H9 (cell line): Measurements from ENCODE around the gene NDUFB10. TPM values are rescaled to one million over a fixed set of nuclear protein-coding genes. Genes with fewer than 3 reads are reported as not detected.

Experiments
- DNase-seq: peaks from one replicate; pipeline ENCODE4 v3.0.0-alpha.2; 2017
- H2AFZ ChIP-seq: one replicate; pipeline ENCODE4 v1.6.1; 2013; ENCODE audit warnings: mild to moderate bottlenecking, low read length, control low read depth, moderate library complexity
- H2AK5ac ChIP-seq: 2 replicates; pipeline ENCODE4 v1.6.1; 2013; ENCODE audit warnings: low read length, control low read depth, mixed read lengths; ENCODE audit not compliant: insufficient read length
- H2BK120ac ChIP-seq: one replicate; pipeline ENCODE4 v1.6.1; 2013; ENCODE audit warnings: low read depth, mild to moderate bottlenecking, low read length, control low read depth, inconsistent platforms; ENCODE audit not compliant: poor library complexity, severe bottlenecking
- H2BK12ac ChIP-seq: 2 replicates; pipeline ENCODE4 v1.6.1; 2013; ENCODE audit warnings: low read length, control low read depth, mixed read lengths, low read depth; ENCODE audit not compliant: insufficient read length
- H2BK15ac ChIP-seq: 2 replicates; pipeline ENCODE4 v1.6.1; 2013; ENCODE audit warnings: low read depth, low read length, control low read depth
- H2BK20ac ChIP-seq: one replicate; pipeline ENCODE4 v1.6.1; 2013; ENCODE audit warnings: low read depth, mild to moderate bottlenecking, low read length, control low read depth, inconsistent platforms; ENCODE audit not compliant: poor library complexity, severe bottlenecking
- H2BK5ac ChIP-seq: 2 replicates; pipeline ENCODE4 v1.6.1; 2013; ENCODE audit warnings: low read length, control low read depth, mixed read lengths; ENCODE audit not compliant: insufficient read length
- H3K14ac ChIP-seq: 2 replicates; pipeline ENCODE4 v1.6.1; 2013; ENCODE audit warnings: low read length, control low read depth; ENCODE audit not compliant: insufficient read depth
- H3K18ac ChIP-seq: 2 replicates; pipeline ENCODE4 v1.6.1; 2013; ENCODE audit warnings: low read depth, mild to moderate bottlenecking, mixed read lengths, low read length, control low read depth; ENCODE audit not compliant: insufficient read length
- H3K23ac ChIP-seq: 2 replicates; pipeline ENCODE4 v1.6.1; 2013; ENCODE audit warnings: low read length, control low read depth, mixed read lengths, low read depth; ENCODE audit not compliant: insufficient read length
- H3K23me2 ChIP-seq: 2 replicates; pipeline ENCODE4 v1.6.1; 2013; ENCODE audit warnings: low read depth, mild to moderate bottlenecking, mixed read lengths, low read length, control low read depth; ENCODE audit not compliant: insufficient read length, poor library complexity, severe bottlenecking
- H3K27ac ChIP-seq: 2 replicates; pipeline ENCODE4 v1.5.1; 2013; ENCODE audit warnings: low read length, control low read depth, mixed read lengths, low read depth; ENCODE audit not compliant: insufficient read length
- H3K27me3 ChIP-seq: 2 replicates; pipeline ENCODE4 v1.6.1; 2013; ENCODE audit warnings: low read length, control low read depth, inconsistent platforms; ENCODE audit not compliant: insufficient read depth
- H3K4ac ChIP-seq: 2 replicates; pipeline ENCODE4 v1.6.1; 2013; ENCODE audit warnings: low read depth, mild to moderate bottlenecking, control low read depth, inconsistent platforms, low read length, moderate library complexity
- H3K4me1 ChIP-seq: 2 replicates; pipeline ENCODE4 v1.6.1; 2013; ENCODE audit warnings: low read length, control low read depth, inconsistent platforms; ENCODE audit not compliant: insufficient read depth
- H3K4me2 ChIP-seq: 2 replicates; pipeline ENCODE4 v1.6.1; 2013; ENCODE audit warnings: low read length, control low read depth, mixed read lengths; ENCODE audit not compliant: insufficient read length, insufficient read depth
- H3K56ac ChIP-seq: 2 replicates; pipeline ENCODE4 v1.6.1; 2013; ENCODE audit warnings: low read depth, mild to moderate bottlenecking, mixed read lengths, low read length, control low read depth; ENCODE audit not compliant: insufficient read length
- H3K79me1 ChIP-seq: 2 replicates; pipeline ENCODE4 v1.6.1; 2013; ENCODE audit warnings: low read depth, mild to moderate bottlenecking, moderate library complexity, low read length, control low read depth, inconsistent platforms; ENCODE audit not compliant: insufficient read depth, poor library complexity, severe bottlenecking
- H3K79me2 ChIP-seq: 2 replicates; pipeline ENCODE4 v1.6.1; 2013; ENCODE audit warnings: low read length, control low read depth, inconsistent platforms; ENCODE audit not compliant: insufficient read depth
- H3K9ac ChIP-seq: 2 replicates; pipeline ENCODE4 v1.6.1; 2013; ENCODE audit warnings: low read length, control low read depth, mixed read lengths; ENCODE audit not compliant: insufficient read length; ENCODE audit errors: extremely low read depth
- H3K9me3 ChIP-seq: one replicate; pipeline ENCODE4 v1.6.1; 2013; ENCODE audit warnings: low read depth, low read length, inconsistent platforms; ENCODE audit not compliant: control insufficient read depth
- H3T11ph ChIP-seq: one replicate; pipeline ENCODE4 v1.6.1; 2013; ENCODE audit warnings: mild to moderate bottlenecking, low read length, control low read depth, inconsistent platforms
- H4K20me1 ChIP-seq: one replicate; pipeline ENCODE4 v1.6.1; 2013; ENCODE audit not compliant: control insufficient read depth, insufficient read length, insufficient read depth
- H4K5ac ChIP-seq: 2 replicates; pipeline ENCODE4 v1.6.1; 2013; ENCODE audit warnings: low read depth, mild to moderate bottlenecking, mixed read lengths, low read length, control low read depth; ENCODE audit not compliant: insufficient read length
- H4K8ac ChIP-seq: replicated peaks from 2 replicates; pipeline ENCODE4 v1.6.1; 2013; ENCODE audit warnings: low read length, control low read depth, mixed read lengths, low read depth; ENCODE audit not compliant: insufficient read length
- H4K91ac ChIP-seq: 2 replicates; pipeline ENCODE4 v1.6.1; 2013; ENCODE audit warnings: low read depth, mild to moderate bottlenecking, moderate library complexity, mixed read lengths, low read length, control low read depth; ENCODE audit not compliant: insufficient read length
- H3K27ac Mint-ChIP-seq, 3 experiments: 2 replicates in 2 of 3; 3 replicates in 1 of 3; pipeline ENCODE4 v1.8.0; 2020 to 2021; ENCODE audit warnings: mixed read lengths in 3 of 3, mild to moderate bottlenecking in 1 of 3, moderate library complexity in 1 of 3
- H3K27me3 Mint-ChIP-seq: 2 replicates; pipeline ENCODE4 v1.8.0; 2021; ENCODE audit warnings: low read depth, mild to moderate bottlenecking, moderate library complexity, mixed read lengths
- H3K36me3 Mint-ChIP-seq, 3 experiments: 2 replicates in 2 of 3; 3 replicates in 1 of 3; pipeline ENCODE4 v1.8.0; 2020 to 2021; ENCODE audit warnings: low read depth in 3 of 3, mixed read lengths in 3 of 3; ENCODE audit not compliant: insufficient read depth in 1 of 3
- H3K4me1 Mint-ChIP-seq, 2 experiments: 2 replicates each; pipeline ENCODE4 v1.8.0; 2020; ENCODE audit warnings: mixed read lengths in 2 of 2
- H3K4me3 Mint-ChIP-seq, 2 experiments: 2 replicates in 1 of 2; 3 replicates in 1 of 2; pipeline ENCODE4 v1.8.0; 2020 to 2021; ENCODE audit warnings: mild to moderate bottlenecking in 2 of 2, mixed read lengths in 2 of 2, moderate library complexity in 1 of 2
- H3K9me3 Mint-ChIP-seq, 2 experiments: 2 replicates in 1 of 2; 3 replicates in 1 of 2; pipeline ENCODE4 v1.8.0; 2020; ENCODE audit warnings: mild to moderate bottlenecking in 2 of 2, mixed read lengths in 2 of 2, moderate library complexity in 1 of 2
- WGBS: extraction: QIAGEN DNeasy Blood & Tissue Kit; methylation state at CpG from one replicate; pipeline ENCODE4 v1.1.7; 2013; ENCODE audit warnings: missing lambda C conversion rate, low lambda C conversion rate, mixed read lengths; ENCODE audit not compliant: insufficient read length; ENCODE audit errors: extremely low coverage; 5-methylcytosine and 5-hydroxymethylcytosine counted together
- total RNA-seq: library from RNA; stranded (reverse); gene quantifications from 2 replicates; pipeline ENCODE4 v1.2.1, GENCODE V29; 2021
- TF ChIP-seq, protein P1 (sequence below): fragments of 200-600 bp; sonication (generic); conservative IDR thresholded peaks from 3 replicates; pipeline ENCODE4 v1.8.0; 2021; ENCODE audit warnings: antibody characterized with exemption, mild to moderate bottlenecking

The NDUFB10 gene
- total RNA-seq, 1 experiment from 2014 or later: 191 TPM

GRCh38 chr16:1917056-1917664 lies 42.2 kb upstream of the NDUFB10 start:
- H3K4me3 Mint-ChIP-seq: peak overlapping the region; percentile 40 to 65; a peak in 4 of 5 replicates
- H3K14ac ChIP-seq: no peak overlapping the region; the same call in 1 of the 2 replicates

More at GRCh38 chr16:1917056-1917664, 42.2 kb upstream of the NDUFB10 start:
- DNase-seq: no peak
- H3K27me3 Mint-ChIP-seq: peaks cover 81% of the 10 kb centered on the region
- Histone ChIP-seq H3K4me1 (no peaks in the 10 kb centered on the region; the same call in 1 of the 2 replicates), H4K8ac (no peak overlapping the region), H3K27ac (no peak overlapping the region), H3K18ac (no peak overlapping the region), H3K23ac (no peak overlapping the region), H3K79me2 (no peaks in the 10 kb centered on the region), H2AK5ac (no peak overlapping the region), H3K9me3 (no peaks in the 10 kb centered on the region), H3K23me2 (peaks cover 4% of the 10 kb centered on the region), H4K20me1 (no peaks in the 10 kb centered on the region), H3K9ac (no peak overlapping the region), H2BK120ac (no peak overlapping the region), H4K5ac (no peak overlapping the region), H3K4ac (no peak overlapping the region), H2BK20ac (no peak overlapping the region), H4K91ac (no peak overlapping the region), H2AFZ (no peak overlapping the region), H2BK5ac (no peak overlapping the region), H3K27me3 (peaks cover 43% of the 10 kb centered on the region), H3T11ph (no peak overlapping the region), H3K56ac (no peak overlapping the region), H2BK12ac (no peak overlapping the region), H3K79me1 (no peaks in the 10 kb centered on the region), H2BK15ac (no peak overlapping the region), H3K4me2 (peak overlapping the region; percentile 40)
- no CpG with 5 or more reads among the region's 22 CpGs for WGBS
- no peak overlapping the region for H3K27ac Mint-ChIP-seq
- TF ChIP-seq, protein P1, sequence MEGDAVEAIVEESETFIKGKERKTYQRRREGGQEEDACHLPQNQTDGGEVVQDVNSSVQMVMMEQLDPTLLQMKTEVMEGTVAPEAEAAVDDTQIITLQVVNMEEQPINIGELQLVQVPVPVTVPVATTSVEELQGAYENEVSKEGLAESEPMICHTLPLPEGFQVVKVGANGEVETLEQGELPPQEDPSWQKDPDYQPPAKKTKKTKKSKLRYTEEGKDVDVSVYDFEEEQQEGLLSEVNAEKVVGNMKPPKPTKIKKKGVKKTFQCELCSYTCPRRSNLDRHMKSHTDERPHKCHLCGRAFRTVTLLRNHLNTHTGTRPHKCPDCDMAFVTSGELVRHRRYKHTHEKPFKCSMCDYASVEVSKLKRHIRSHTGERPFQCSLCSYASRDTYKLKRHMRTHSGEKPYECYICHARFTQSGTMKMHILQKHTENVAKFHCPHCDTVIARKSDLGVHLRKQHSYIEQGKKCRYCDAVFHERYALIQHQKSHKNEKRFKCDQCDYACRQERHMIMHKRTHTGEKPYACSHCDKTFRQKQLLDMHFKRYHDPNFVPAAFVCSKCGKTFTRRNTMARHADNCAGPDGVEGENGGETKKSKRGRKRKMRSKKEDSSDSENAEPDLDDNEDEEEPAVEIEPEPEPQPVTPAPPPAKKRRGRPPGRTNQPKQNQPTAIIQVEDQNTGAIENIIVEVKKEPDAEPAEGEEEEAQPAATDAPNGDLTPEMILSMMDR: no peak
- H3K36me3 Mint-ChIP-seq: no peaks in the 10 kb centered on the region
- peaks cover 14 to 55% of the 10 kb centered on the region in 2 experiments for H3K4me1 Mint-ChIP-seq
- H3K9me3 Mint-ChIP-seq: no peaks in the 10 kb centered on the region
